Measurements from ENCODE around the gene MESP2. TPM values are rescaled to one million over a fixed set of nuclear protein-coding genes. Genes with fewer than 3 reads are reported as not detected.

Gene MESP2
- total and polyA plus RNA-seq, 9 of the 15 experiments (the other 6 are each of a cell fraction or from before 2014, with no cell fraction given): 0.08 to 0.82 (median 0.37) TPM

- no peak overlapping the region for H3K4me2 ChIP-seq (ENCODE audit: insufficient read depth, low read length)
- CTCF ChIA-PET (ENCODE audit: low intra/inter-chr PET ratio): no interaction called here
- H3K4me1 ChIP-seq (replicated peaks in 1 of 2; ENCODE audit: control insufficient read depth in 2 of 2, insufficient read depth in 2 of 2, low read length in 2 of 2): peaks cover 0 to 52% of the 10 kb centered on the region in 2 experiments; a peak in 3 of 5 replicates
Measured at GRCh38 chr15:89810837-89811236, 34.7 kb downstream of the MESP2 start.

GRCh38 chr15:89812011-89812846 is 36.1 kb downstream of the MESP2 start:
- peak; percentile 35 for FAIRE-seq
- Histone ChIP-seq H3K9ac (ENCODE audit: insufficient read depth in 1 of 2, low read depth in 2 of 2, low read length in 2 of 2) (peak overlapping the region in 1 of 2 experiments; percentile 74; a peak in 1 of 4 replicates), H3K27ac (ENCODE audit: extremely low read depth, low read depth, low read length) (no peak overlapping the region), H3K4me1 (replicated peaks in 1 of 2; ENCODE audit: control insufficient read depth in 2 of 2, insufficient read depth in 2 of 2, low read length in 2 of 2) (peaks cover 0 to 43% of the 10 kb centered on the region in 2 experiments; a peak in 3 of 5 replicates), H4K20me1 (replicated peaks; ENCODE audit: control insufficient read depth, insufficient read depth, low read length) (no peaks in the 10 kb centered on the region), H3K9me1 (ENCODE audit: control insufficient read depth, insufficient read depth, low read length) (no peaks in the 10 kb centered on the region), H3K4me2 (ENCODE audit: insufficient read depth, low read length) (no peak overlapping the region), H3K9me3 (replicated peaks; ENCODE audit: control insufficient read depth, insufficient read depth, low read depth, low read length) (0 out of 2 replicates have a peak, but pooled peaks cover 4% of the 10 kb centered on the region), H3K79me2 (ENCODE audit: control insufficient read depth, insufficient read depth, low read length) (no peaks in the 10 kb centered on the region), H2AFZ (ENCODE audit: low read depth, low read length) (no peak overlapping the region), H3K36me3 (ENCODE audit: control insufficient read depth, insufficient read depth, low read length) (no peaks in the 10 kb centered on the region), H3K27me3 (ENCODE audit: control insufficient read depth in 2 of 2, insufficient read depth in 2 of 2, low read length in 2 of 2) (no peaks in the 10 kb centered on the region), H3K4me3 (no peak overlapping the region)
- ChIA-PET POLR2A (interaction anchor here (1.0 to 1.1 kb wide), 2 partner anchors 29 to 166 kb away, joined by 3 to 5 read pairs; no protein-coding TSS in a partner anchor), CTCF (ENCODE audit: low intra/inter-chr PET ratio) (interaction anchor here (0.6 kb wide), 1 partner anchor 37 kb away, joined by 3 read pairs; no protein-coding TSS in a partner anchor)
- in situ Hi-C loops (cut with MboI): no loop called here
- peak; percentile 9 for ATAC-seq
- WGBS (ENCODE audit: insufficient coverage, low coverage, missing lambda C conversion rate): 36% methylated on average over 8 of the region's 8 CpGs
- BruUV-seq (replicated peaks): no TSS peak
- DNase-seq (ENCODE audit: extremely low read depth in 1 of 4, low spot score in 3 of 4): no peak
- intact Hi-C loops (cut with micrococcal nuclease): no loop called here
- TF ChIP-seq KAT2B (IDR thresholded peaks at IDR 0.05; ENCODE audit: low read depth, low read length) (no peak), RHOXF2B (CRISPR knock-in tag; conservative IDR thresholded peaks at IDR 0.05) (no peak), CGGBP1 (CRISPR knock-in tag; IDR thresholded peaks at IDR 0.05) (no peak), KDM1A (IDR thresholded peaks at IDR 0.05) (peak; percentile 22 to 45; a peak in 1 of 4 replicates), ZNF124 (CRISPR knock-in tag; IDR thresholded peaks at IDR 0.05) (no peak), L3MBTL2 (IDR thresholded peaks at IDR 0.05) (no peak), U2AF1 (optimal IDR thresholded peaks at IDR 0.05; ENCODE audit: low read depth, low read length) (no peak), ZKSCAN1 (IDR thresholded peaks at IDR 0.05; ENCODE audit: low read depth, low read length) (peak; percentile 81)

More at GRCh38 chr15:89810837-89811236, 34.7 kb downstream of the MESP2 start:
- Histone ChIP-seq H2AFZ (ENCODE audit: low read depth, low read length) (no peak overlapping the region), H3K36me3 (ENCODE audit: control insufficient read depth, insufficient read depth, low read length) (no peaks in the 10 kb centered on the region), H4K20me1 (replicated peaks; ENCODE audit: control insufficient read depth, insufficient read depth, low read length) (no peaks in the 10 kb centered on the region), H3K27me3 (ENCODE audit: control insufficient read depth in 2 of 2, insufficient read depth in 2 of 2, low read length in 2 of 2) (no peaks in the 10 kb centered on the region), H3K27ac (ENCODE audit: extremely low read depth, low read depth, low read length) (no peak overlapping the region), H3K9ac (ENCODE audit: insufficient read depth in 1 of 2, low read depth in 2 of 2, low read length in 2 of 2) (0 out of 4 replicates have a peak overlapping the region, but pooled peaks of 1 of the 2 experiments have one; percentile 72), H3K79me2 (ENCODE audit: control insufficient read depth, insufficient read depth, low read length) (no peaks in the 10 kb centered on the region), H3K9me3 (replicated peaks; ENCODE audit: control insufficient read depth, insufficient read depth, low read depth, low read length) (0 out of 2 replicates have a peak, but pooled peaks cover 3% of the 10 kb centered on the region), H3K4me3 (no peak overlapping the region), H3K9me1 (ENCODE audit: control insufficient read depth, insufficient read depth, low read length) (no peaks in the 10 kb centered on the region)
- WGBS (ENCODE audit: insufficient coverage, low coverage, missing lambda C conversion rate): 71% methylated on average over 7 of the region's 7 CpGs
- FAIRE-seq (no peak), ATAC-seq (no peak), DNase-seq (ENCODE audit: extremely low read depth in 1 of 4, low spot score in 3 of 4) (no peak)
- in situ Hi-C loops (cut with MboI) (no loop called here), intact Hi-C loops (cut with micrococcal nuclease) (no loop called here)
- no TSS peak for BruUV-seq (replicated peaks)
- no peak for TF ChIP-seq RB1 (IDR thresholded peaks at IDR 0.05; ENCODE audit: low read depth)
- no peak for TF ChIP-seq ZNF445 (CRISPR knock-in tag; IDR thresholded peaks at IDR 0.05; ENCODE audit: low read depth)
- no peak for TF ChIP-seq FOXK1 (CRISPR knock-in tag; IDR thresholded peaks at IDR 0.05; ENCODE audit: borderline replicate concordance)
- no peak for TF ChIP-seq CHCHD3 (CRISPR knock-in tag; IDR thresholded peaks at IDR 0.05)
- no peak for TF ChIP-seq ZSCAN32 (CRISPR knock-in tag; IDR thresholded peaks at IDR 0.05)
- POLR2A ChIA-PET: interaction anchor here (0.6 kb wide), 1 partner anchor 12 kb away, joined by 3 read pairs; no protein-coding TSS in a partner anchor
